Fibroblast of lung (primary cell): ENCODE measurements around the gene TIMM8B. TPM values are rescaled to one million over a fixed set of nuclear protein-coding genes. Genes with fewer than 3 reads are reported as not detected.
"Not testable (repeated sequence)": the region's sequence is repeated elsewhere in the genome, so short reads cannot be mapped to it uniquely, and the experiment has no call there.

Experiments used
- DNase-seq, 2 donors: peaks; one replicate each; pipeline versions ENCODE4 v3.0.0 to v3.0.0-alpha.2; 2010; ENCODE audit warnings: low read depth in 2 of 2
- H2AFZ ChIP-seq: 2 replicates; pipeline ENCODE4 v1.5.1; 2012; ENCODE audit warnings: low read length, control low read depth, inconsistent platforms
- H3K27ac ChIP-seq: 2 replicates; pipeline ENCODE4 v1.5.1; 2011; ENCODE audit warnings: low read length, control low read depth; ENCODE audit not compliant: insufficient read depth
- H3K27me3 ChIP-seq: 2 replicates; pipeline ENCODE4 v1.5.1; 2011; ENCODE audit warnings: mild to moderate bottlenecking, low read length; ENCODE audit not compliant: control insufficient read depth, insufficient read depth
- H3K36me3 ChIP-seq: 2 replicates; pipeline ENCODE4 v1.5.1; 2011; ENCODE audit warnings: low read length; ENCODE audit not compliant: control insufficient read depth, insufficient read depth
- H3K4me1 ChIP-seq: 2 replicates; pipeline ENCODE4 v1.5.1; 2011; ENCODE audit warnings: low read length; ENCODE audit not compliant: control insufficient read depth, insufficient read depth; ENCODE audit errors: extremely low read depth
- H3K4me2 ChIP-seq: 2 replicates; pipeline ENCODE4 v1.5.1; 2011; ENCODE audit warnings: low read length, control low read depth; ENCODE audit not compliant: insufficient read depth; ENCODE audit errors: extremely low read depth
- H3K4me3 ChIP-seq, 4 experiments: fragments of 200-600 bp in 1 of 4; sonication (generic) in 1 of 4; replicated peaks in 1 of 4; 2 replicates each; pipeline ENCODE4 v1.5.1; 2011 to 2016; ENCODE audit warnings: low read length in 4 of 4, low read depth in 3 of 4, mild to moderate bottlenecking in 3 of 4, control low read depth in 2 of 4, inconsistent platforms in 1 of 4, mixed read lengths in 1 of 4; ENCODE audit not compliant: insufficient read depth in 1 of 4; ENCODE audit errors: control extremely low read depth in 1 of 4
- H3K79me2 ChIP-seq: 2 replicates; pipeline ENCODE4 v1.5.1; 2012; ENCODE audit warnings: mild to moderate bottlenecking, low read length, inconsistent platforms; ENCODE audit not compliant: control insufficient read depth, insufficient read depth
- H3K9ac ChIP-seq: 2 replicates; pipeline ENCODE4 v1.5.1; 2011; ENCODE audit warnings: mild to moderate bottlenecking, low read length, control low read depth; ENCODE audit not compliant: insufficient read depth
- H3K9me3 ChIP-seq: 2 replicates; pipeline ENCODE4 v1.5.1; 2012; ENCODE audit warnings: low read depth, low read length; ENCODE audit not compliant: control insufficient read depth, insufficient read depth
- H4K20me1 ChIP-seq: 2 replicates; pipeline ENCODE4 v1.5.1; 2011; ENCODE audit warnings: low read length; ENCODE audit not compliant: control insufficient read depth, insufficient read depth; ENCODE audit errors: extremely low read depth
- EZH2 ChIP-seq: IDR thresholded peaks from 2 replicates; pipeline ENCODE4 v1.5.1; 2012; ENCODE audit warnings: low read length, control low read depth, mild to moderate bottlenecking; ENCODE audit errors: missing control alignments
- polyA plus RNA-seq, 2 donors: library from polyadenylated mRNA; depleted of rRNA in 1 of 2; stranded (reverse) in 1 of 2; unstranded in 1 of 2; fragments of >200 nt; gene quantifications; 2 replicates each; pipeline ENCODE4 v1.2.1, GENCODE V29; 2011 to 2012; ENCODE audit warnings: missing spikeins in 1 of 2
- total RNA-seq: library from RNA; depleted of rRNA; stranded (reverse); fragments of >200 nt; gene quantifications from 2 replicates; pipeline ENCODE4 v1.2.1, GENCODE V29; 2014
- TF ChIP-seq, protein P1 (sequence below), 2 donors: IDR thresholded peaks in 1 of 2; conservative IDR thresholded peaks in 1 of 2; 1 replicate in 1 of 2; 2 replicates in 1 of 2; pipeline ENCODE4 v1.5.1; 2011 to 2012; ENCODE audit warnings: low read length in 2 of 2, control low read depth in 1 of 2, inconsistent platforms in 1 of 2, low read depth in 1 of 2, mild to moderate bottlenecking in 1 of 2

Gene TIMM8B
- total and polyA plus RNA-seq, 2 donors (not counting 1 experiment from before 2014, with no cell fraction given), result 55.3 to 61.7 TPM

GRCh38 chr11:112097734-112098528 lies 11.4 kb upstream of the TIMM8B start:
- H3K9me3 ChIP-seq, result no peaks in the 10 kb centered on the region
- H3K4me2 ChIP-seq, result no peak overlapping the region
- H3K4me1 ChIP-seq, result no peaks in the 10 kb centered on the region
- H4K20me1 ChIP-seq, result no peaks in the 10 kb centered on the region
- no peaks in the 10 kb centered on the region for H3K27me3 ChIP-seq
- H3K79me2 ChIP-seq, result no peaks in the 10 kb centered on the region
- no peak overlapping the region for H3K9ac ChIP-seq
- H3K4me3 ChIP-seq, result no peak overlapping the region
- no peak overlapping the region for H3K27ac ChIP-seq
- H3K36me3 ChIP-seq, result peaks cover 4% of the 10 kb centered on the region
- DNase-seq, result no peak
- TF ChIP-seq, protein P1, sequence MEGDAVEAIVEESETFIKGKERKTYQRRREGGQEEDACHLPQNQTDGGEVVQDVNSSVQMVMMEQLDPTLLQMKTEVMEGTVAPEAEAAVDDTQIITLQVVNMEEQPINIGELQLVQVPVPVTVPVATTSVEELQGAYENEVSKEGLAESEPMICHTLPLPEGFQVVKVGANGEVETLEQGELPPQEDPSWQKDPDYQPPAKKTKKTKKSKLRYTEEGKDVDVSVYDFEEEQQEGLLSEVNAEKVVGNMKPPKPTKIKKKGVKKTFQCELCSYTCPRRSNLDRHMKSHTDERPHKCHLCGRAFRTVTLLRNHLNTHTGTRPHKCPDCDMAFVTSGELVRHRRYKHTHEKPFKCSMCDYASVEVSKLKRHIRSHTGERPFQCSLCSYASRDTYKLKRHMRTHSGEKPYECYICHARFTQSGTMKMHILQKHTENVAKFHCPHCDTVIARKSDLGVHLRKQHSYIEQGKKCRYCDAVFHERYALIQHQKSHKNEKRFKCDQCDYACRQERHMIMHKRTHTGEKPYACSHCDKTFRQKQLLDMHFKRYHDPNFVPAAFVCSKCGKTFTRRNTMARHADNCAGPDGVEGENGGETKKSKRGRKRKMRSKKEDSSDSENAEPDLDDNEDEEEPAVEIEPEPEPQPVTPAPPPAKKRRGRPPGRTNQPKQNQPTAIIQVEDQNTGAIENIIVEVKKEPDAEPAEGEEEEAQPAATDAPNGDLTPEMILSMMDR (conservative IDR thresholded peaks at IDR 0.05 in 1 of 2, IDR thresholded peaks at IDR 0.05 in 1 of 2; ENCODE audit: low read depth in 1 of 2, low read length in 2 of 2), result no peak
- no peak for TF ChIP-seq EZH2
- H2AFZ ChIP-seq, result no peak overlapping the region

DNA sequence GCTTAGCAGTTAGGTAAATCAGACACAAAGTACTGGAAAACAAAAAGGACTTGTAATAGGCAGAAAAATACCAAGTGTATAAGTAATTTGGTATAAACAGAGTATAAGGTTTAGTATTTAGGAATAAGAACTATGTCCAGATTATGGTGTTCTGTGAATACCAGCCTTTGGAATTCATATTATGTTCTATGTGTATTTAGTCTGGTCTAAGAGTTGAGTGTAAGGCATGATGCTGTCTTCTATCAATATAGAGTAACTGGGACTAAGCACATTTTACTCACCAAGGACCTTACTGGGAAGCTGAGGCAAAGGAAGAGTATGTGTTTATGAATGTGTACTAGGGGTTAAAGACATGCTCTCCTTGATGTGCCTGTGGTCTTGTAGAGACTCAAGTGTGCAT lies 9.6 kb upstream of the TIMM8B start:
- Histone ChIP-seq H3K79me2 (no peaks in the 10 kb centered on the region), H3K36me3 (peaks cover 4% of the 10 kb centered on the region), H3K27me3 (no peaks in the 10 kb centered on the region), H3K9ac (no peak overlapping the region), H2AFZ (no peak overlapping the region), H3K4me3 (no peak overlapping the region), H3K4me1 (no peaks in the 10 kb centered on the region), H4K20me1 (no peaks in the 10 kb centered on the region), H3K9me3 (no peaks in the 10 kb centered on the region), H3K4me2 (no peak overlapping the region), H3K27ac (no peak overlapping the region)
- DNase-seq, result no peak
- TF ChIP-seq, protein P1 (conservative IDR thresholded peaks at IDR 0.05 in 1 of 2, IDR thresholded peaks at IDR 0.05 in 1 of 2; ENCODE audit: low read depth in 1 of 2, low read length in 2 of 2), result no peak

DNA sequence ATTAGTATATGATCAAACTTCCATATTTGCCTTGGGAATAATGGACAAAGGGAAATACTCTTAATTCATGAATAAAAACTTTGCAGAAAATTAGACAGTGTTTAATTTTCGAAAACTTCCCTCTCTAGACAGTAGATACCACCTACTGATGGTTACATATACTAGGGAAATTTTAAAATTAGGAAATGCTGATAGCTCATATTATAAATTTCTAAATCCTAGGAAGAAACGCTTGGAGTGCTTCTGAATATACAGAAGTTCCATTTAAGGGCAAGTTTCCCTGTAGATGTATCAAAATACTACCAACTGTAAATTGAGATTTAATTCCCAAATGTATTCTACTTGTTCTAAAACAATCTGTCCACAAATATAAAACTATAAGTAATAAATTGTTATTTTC lies 8.7 kb upstream of the TIMM8B start:
- not testable (repeated sequence) for H3K36me3 ChIP-seq, H3K4me1 ChIP-seq, H3K27ac ChIP-seq, H3K79me2 ChIP-seq, H3K9ac ChIP-seq, DNase-seq, H3K4me2 ChIP-seq, H3K4me3 ChIP-seq, H4K20me1 ChIP-seq, H2AFZ ChIP-seq, H3K9me3 ChIP-seq, H3K27me3 ChIP-seq
